Testis (tissue), 2 donors: ENCODE data around the gene BUD13.

ENCODE experiments used
- POLR2A ChIP-seq: fragments of 450-650 bp; IDR thresholded peaks from one replicate; pipeline ENCODE4 v1.6.1; 2017; ENCODE audit warnings: antibody characterized with exemption, mild to moderate bottlenecking, moderate library complexity
- TF ChIP-seq, protein P1 (sequence below), 3 experiments: fragments of 450-650 bp in 2 of 3; fragments of 200-600 bp in 1 of 3; sonication (generic) in 1 of 3; IDR thresholded peaks; one replicate each; pipeline ENCODE4 v1.5.1; 2016 to 2019; ENCODE audit warnings: antibody characterized with exemption in 3 of 3, mild to moderate bottlenecking in 2 of 3, moderate library complexity in 1 of 3

DNA sequence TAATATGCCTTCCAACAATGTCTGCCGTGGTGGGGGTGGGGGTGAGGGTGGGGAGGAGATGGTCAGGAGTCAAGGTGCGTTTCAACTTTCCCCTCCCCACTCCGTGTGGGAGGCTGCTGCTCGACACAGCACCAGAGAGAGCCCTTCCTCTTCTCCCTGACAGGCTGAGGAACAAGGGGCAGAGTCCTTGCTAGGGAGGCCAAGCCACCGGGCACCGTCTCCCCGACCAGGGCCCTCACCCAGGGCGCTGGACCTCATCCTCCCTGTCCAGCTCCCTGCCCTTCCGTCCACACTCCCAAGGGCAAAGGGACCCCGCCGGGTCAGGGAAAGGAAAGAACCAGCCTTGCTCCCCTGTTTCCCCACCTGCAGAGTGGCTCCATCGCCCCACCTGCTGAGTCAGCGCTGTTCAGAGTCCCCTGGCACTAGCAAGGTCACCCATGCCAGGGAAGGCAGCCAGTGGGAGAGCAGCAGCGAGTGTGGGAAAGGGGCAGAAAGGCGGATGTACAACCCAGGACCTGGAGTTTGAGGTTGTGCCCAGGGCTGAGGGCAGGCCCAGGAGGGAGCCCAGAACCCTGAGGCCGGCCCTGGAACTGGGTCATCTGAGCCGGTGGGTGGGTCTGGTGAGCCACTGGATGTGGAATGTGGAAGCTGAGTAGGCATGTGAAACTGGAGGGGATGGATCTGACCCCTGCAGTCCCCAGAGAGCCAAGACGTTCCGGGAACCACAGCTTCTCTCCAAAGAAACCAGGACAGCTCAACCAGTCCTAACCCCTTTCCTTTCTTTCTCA, 47.2 kb downstream of the BUD13 start:
- TF ChIP-seq, protein P1, sequence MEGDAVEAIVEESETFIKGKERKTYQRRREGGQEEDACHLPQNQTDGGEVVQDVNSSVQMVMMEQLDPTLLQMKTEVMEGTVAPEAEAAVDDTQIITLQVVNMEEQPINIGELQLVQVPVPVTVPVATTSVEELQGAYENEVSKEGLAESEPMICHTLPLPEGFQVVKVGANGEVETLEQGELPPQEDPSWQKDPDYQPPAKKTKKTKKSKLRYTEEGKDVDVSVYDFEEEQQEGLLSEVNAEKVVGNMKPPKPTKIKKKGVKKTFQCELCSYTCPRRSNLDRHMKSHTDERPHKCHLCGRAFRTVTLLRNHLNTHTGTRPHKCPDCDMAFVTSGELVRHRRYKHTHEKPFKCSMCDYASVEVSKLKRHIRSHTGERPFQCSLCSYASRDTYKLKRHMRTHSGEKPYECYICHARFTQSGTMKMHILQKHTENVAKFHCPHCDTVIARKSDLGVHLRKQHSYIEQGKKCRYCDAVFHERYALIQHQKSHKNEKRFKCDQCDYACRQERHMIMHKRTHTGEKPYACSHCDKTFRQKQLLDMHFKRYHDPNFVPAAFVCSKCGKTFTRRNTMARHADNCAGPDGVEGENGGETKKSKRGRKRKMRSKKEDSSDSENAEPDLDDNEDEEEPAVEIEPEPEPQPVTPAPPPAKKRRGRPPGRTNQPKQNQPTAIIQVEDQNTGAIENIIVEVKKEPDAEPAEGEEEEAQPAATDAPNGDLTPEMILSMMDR (IDR thresholded peaks at IDR 0.05), result no peak
- no peak for TF ChIP-seq POLR2A
